ENCODE results near the gene UNC5C.

UNC5C gene

DNA sequence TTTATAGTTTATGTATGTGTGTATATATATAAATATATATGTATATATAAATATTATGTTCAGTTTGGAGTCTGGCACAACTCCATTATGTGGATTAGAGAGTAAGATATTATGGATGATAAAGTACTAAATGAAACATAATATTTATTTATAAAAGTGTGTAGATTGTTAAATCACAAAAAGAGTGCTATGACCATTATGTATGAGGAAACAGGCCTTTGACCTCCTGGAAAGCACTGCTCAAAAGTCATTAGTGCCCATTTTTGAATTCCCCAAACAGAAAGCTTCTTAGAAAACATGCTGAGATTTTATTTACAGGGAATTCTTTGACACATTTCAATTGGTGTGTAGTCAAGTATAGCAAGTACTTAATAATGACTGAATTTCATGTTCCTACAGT is 391.2 kb downstream of the UNC5C start:
- TF ChIP-seq, protein P1, sequence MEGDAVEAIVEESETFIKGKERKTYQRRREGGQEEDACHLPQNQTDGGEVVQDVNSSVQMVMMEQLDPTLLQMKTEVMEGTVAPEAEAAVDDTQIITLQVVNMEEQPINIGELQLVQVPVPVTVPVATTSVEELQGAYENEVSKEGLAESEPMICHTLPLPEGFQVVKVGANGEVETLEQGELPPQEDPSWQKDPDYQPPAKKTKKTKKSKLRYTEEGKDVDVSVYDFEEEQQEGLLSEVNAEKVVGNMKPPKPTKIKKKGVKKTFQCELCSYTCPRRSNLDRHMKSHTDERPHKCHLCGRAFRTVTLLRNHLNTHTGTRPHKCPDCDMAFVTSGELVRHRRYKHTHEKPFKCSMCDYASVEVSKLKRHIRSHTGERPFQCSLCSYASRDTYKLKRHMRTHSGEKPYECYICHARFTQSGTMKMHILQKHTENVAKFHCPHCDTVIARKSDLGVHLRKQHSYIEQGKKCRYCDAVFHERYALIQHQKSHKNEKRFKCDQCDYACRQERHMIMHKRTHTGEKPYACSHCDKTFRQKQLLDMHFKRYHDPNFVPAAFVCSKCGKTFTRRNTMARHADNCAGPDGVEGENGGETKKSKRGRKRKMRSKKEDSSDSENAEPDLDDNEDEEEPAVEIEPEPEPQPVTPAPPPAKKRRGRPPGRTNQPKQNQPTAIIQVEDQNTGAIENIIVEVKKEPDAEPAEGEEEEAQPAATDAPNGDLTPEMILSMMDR (IDR thresholded peaks at IDR 0.05; ENCODE audit: low read depth, low read length): no peak

DNA sequence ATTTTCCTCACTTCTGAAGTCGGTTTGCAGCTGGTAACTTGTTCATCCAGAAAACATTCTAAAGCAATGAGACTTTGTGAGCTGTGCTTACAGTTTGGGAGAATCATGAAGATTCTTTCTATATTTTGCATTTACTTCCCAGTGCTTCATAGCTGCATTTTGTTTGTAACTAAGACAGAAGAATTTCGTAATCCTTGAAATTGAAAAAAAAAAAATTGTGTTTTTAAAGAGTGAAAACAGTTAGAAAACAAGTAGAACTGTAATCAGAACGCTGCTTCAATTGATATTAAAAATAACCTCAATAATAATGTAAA is 392.4 kb downstream of the UNC5C start:
- Histone ChIP-seq H3K4me1 (peaks cover 3% of the 10 kb centered on the region), H3K36me3 (no peaks in the 10 kb centered on the region; the same call in 1 of the 2 replicates), H3K27me3 (no peaks in the 10 kb centered on the region), H3K4me3 (ENCODE audit: low read depth, low read length) (no peak overlapping the region), H3K9me3 (no peaks in the 10 kb centered on the region)
- DNase-seq: no peak
- TF ChIP-seq, protein P1 (IDR thresholded peaks at IDR 0.05; ENCODE audit: low read depth, low read length): no peak

More for the DNA sequence above, 391.2 kb downstream of the UNC5C start:
- DNase-seq: no peak
- H3K36me3 ChIP-seq: peaks cover 8% of the 10 kb centered on the region; the same call in 1 of the 2 replicates
- H3K4me3 ChIP-seq (ENCODE audit: low read depth, low read length): no peak overlapping the region
- H3K4me1 ChIP-seq: no peaks in the 10 kb centered on the region
- H3K27me3 ChIP-seq: no peaks in the 10 kb centered on the region
- H3K9me3 ChIP-seq: no peaks in the 10 kb centered on the region

DNA sequence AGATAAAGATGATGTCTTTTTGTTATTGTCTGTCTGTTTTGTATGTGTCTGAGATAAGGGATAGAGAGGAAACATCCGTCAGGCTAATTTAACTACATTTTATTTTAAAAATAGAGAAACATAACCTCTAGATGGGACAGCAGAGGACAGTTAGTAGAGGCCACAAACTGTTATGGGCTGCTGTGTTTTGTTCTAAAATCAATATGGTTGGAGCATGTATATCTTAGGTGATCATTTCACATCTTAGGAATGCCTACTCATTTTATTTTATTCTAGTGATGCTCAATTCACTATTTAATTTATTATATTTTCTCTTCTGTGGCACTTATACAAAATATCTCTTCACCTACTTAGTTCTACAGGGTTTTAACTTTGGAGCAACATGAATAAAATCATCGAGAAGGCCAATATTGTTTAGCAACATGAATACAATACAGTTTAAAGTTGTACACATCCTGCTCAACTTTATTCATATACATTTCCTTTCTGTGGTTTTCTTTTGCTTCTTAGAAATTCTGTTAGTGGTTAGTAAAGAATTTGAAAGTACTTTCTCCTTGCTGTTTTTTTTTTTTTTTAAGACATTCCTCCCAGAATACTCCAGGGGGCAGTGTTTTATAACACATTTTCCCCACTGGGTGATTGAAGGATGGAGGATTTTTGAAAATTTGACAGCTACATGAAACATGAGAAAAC is 392.9 kb downstream of the UNC5C start:
- Histone ChIP-seq H3K4me3 (ENCODE audit: low read depth, low read length) (no peak overlapping the region), H3K9me3 (no peaks in the 10 kb centered on the region), H3K4me1 (peaks cover 6% of the 10 kb centered on the region), H3K27me3 (no peaks in the 10 kb centered on the region), H3K36me3 (no peaks in the 10 kb centered on the region; the same call in 1 of the 2 replicates)
- TF ChIP-seq, protein P1 (IDR thresholded peaks at IDR 0.05; ENCODE audit: low read depth, low read length): peak; percentile 78
- no peak for DNase-seq

- TF ChIP-seq, protein P1 (IDR thresholded peaks at IDR 0.05; ENCODE audit: low read depth, low read length): no peak
- Histone ChIP-seq H3K4me3 (ENCODE audit: low read depth, low read length) (no peak overlapping the region), H3K27me3 (no peaks in the 10 kb centered on the region), H3K9me3 (no peaks in the 10 kb centered on the region), H3K4me1 (peaks cover 20% of the 10 kb centered on the region), H3K36me3 (no peaks in the 10 kb centered on the region)
- no peak for DNase-seq
Observed at GRCh38 chr4:95153182-95153581, 395.6 kb downstream of the UNC5C start.

DNA sequence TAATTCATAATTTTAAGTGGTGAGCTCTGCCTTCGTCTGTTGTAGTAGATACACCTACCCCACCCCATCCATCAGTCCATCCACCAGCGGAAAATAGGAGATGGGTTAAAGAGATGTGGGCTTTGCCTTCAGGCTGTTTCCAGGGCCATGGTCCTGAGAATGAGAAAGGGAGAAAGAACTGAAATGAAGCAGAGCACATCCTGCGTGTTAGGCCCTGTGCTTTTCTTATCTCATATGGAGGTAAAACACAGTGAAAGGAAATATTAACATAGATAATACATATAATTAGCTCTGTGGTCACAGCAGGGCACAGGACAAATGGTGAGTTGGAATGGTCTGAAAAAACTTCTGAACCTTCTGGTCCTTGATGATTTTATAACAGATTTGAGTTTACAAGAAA is 397.5 kb downstream of the UNC5C start:
- peak; percentile 71 for DNase-seq
- TF ChIP-seq, protein P1 (IDR thresholded peaks at IDR 0.05; ENCODE audit: low read depth, low read length): no peak

DNA sequence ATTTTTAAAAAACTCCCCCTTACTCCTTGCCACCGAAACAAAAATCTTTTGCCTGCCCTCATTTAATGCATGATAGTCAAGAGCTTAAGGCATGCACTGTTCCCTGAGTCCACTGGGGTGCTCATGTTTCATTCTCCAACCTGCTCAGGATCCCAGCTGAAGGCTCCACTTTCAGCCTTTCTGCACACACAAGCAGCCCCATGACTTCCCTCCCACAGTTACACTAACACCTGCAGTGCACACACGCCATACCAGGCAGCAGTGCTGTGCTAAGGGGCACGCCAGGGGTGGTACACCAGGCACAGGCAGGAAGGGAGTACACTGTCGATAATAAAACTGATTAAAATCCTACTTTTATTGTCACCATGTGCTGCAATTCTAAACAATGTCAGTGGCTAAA is 405.8 kb downstream of the UNC5C start:
- TF ChIP-seq, protein P1 (IDR thresholded peaks at IDR 0.05; ENCODE audit: low read depth, low read length): 0 out of 2 replicates have a peak, but pooled peaks have one; percentile 11
- Histone ChIP-seq H3K4me1 (peaks cover 3% of the 10 kb centered on the region), H3K27me3 (no peaks in the 10 kb centered on the region), H3K9me3 (peaks cover 4% of the 10 kb centered on the region; the same call in 1 of the 2 replicates), H3K36me3 (peaks cover 14% of the 10 kb centered on the region), H3K4me3 (ENCODE audit: low read depth, low read length) (no peak overlapping the region)
- DNase-seq: no peak

More for the DNA sequence above, 397.5 kb downstream of the UNC5C start:
- H3K4me3 ChIP-seq (ENCODE audit: low read depth, low read length): no peak overlapping the region
- no peaks in the 10 kb centered on the region for H3K36me3 ChIP-seq
- H3K9me3 ChIP-seq: no peaks in the 10 kb centered on the region
- peaks cover 20% of the 10 kb centered on the region for H3K4me1 ChIP-seq
- no peaks in the 10 kb centered on the region for H3K27me3 ChIP-seq

All from BE2C (cell line).